ENCODE data around the gene MAPK4.

Gene MAPK4

DNA sequence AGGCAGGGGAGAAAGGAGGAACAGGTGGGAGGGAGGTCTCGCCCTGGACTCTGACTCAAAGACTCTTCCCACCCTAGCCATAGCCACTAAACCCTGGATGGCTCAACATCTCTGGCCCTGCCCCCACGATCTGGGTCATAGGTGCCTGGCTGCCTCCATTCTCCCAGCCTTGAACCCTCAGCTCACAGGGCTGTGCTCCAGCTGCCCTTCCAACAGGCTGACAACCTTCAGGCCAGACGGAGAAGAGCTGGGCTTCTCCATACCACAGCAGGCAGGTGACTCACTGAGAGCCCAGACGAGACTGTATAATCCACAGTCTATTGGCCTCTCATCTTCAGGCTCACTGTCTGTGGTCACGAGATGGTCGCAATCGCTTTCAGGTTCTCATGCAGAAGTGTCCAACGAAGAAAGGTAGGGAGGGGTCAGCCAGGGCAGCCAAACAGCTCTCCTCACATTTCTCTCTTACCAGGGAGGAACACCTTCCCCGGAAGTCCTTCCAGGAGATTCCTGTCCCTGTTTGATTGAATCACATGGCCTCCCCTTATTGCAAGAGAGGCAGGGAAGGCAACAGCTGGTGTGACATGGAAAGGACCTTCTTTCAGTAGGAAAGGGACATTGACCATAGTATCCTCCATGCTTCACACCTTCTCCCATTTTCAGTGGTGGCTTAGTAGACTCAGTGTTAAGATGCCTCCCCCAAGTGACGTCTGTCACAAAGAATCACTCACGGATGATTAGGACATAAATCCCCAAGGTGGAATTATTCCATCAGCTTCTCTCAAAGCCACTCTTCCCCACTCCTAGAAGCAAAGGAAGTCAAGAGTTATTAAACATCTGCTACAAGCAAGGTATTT, 159.8 kb downstream of the MAPK4 start:
- DNase-seq (ENCODE audit: low read depth in 2 of 2), result no peak

DNA sequence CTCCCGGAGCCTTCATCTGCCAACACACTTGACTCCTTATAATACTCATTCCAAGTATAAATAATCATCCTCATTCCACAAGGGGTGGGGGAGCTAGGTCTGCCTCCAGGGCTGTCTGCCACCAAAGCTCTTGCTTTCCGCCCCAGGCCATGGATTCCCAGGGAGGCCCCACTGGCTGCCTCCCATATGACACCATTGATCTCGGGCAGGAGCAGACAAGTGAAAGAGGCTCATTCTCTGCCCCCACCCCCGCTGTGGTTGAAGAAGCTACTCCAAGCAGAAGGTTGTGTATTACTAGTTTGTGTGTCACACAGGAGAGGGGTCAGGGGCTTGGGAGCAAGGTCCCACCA, 160.4 kb downstream of the MAPK4 start:
- no peak for DNase-seq (ENCODE audit: low read depth in 2 of 2)

DNA sequence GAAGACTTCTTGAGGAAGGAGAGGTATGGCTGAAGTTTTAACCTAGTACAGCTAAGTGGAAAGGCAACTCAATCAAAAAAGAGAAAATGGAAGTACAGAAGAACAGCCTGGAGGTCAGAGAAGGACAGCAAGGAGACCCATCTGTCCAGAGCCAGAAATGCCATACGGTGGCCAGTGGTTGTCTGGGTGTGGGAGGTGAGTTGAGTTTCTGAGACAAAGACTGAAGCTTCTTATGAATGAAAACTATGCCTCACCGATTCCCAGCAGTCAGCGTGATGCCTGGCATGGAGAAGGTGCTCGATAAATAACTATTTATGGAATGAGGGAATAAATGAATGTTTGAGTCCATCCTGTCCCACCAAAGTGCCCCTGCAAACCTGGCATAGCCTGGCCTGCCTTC, 161.1 kb downstream of the MAPK4 start:
- DNase-seq (ENCODE audit: low read depth in 2 of 2), result no peak

GRCh38 chr18:50721451-50722120, 161.7 kb downstream of the MAPK4 start:
- no peak for DNase-seq (ENCODE audit: low read depth in 2 of 2)

DNA sequence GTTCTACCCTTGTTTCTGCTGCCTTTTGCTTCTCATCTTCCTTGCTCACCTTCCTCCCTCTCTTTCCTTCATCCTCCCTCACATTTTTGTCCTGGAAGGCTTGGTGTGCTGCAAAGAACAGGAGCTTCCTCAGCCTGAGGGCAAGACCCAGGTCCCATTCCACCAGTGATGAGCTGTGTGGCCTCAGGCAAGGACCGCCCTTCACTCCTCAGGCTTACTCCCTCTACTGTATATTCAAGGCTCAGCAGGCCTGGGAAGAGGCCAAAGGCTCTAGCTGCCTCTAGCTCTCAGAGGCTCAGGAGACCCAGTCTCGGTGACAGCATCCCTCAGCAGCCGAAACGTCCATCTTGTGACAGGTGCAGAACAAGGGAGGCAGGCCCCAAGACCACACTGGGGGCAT, 162.4 kb downstream of the MAPK4 start:
- DNase-seq (ENCODE audit: low read depth in 2 of 2), result no peak

- DNase-seq (ENCODE audit: low read depth in 2 of 2), result no peak
Observed at GRCh38 chr18:50724751-50725151, 164.9 kb downstream of the MAPK4 start.

GRCh38 chr18:50726960-50727589, 167.2 kb downstream of the MAPK4 start:
- no peak for DNase-seq (ENCODE audit: low read depth in 2 of 2)

DNA sequence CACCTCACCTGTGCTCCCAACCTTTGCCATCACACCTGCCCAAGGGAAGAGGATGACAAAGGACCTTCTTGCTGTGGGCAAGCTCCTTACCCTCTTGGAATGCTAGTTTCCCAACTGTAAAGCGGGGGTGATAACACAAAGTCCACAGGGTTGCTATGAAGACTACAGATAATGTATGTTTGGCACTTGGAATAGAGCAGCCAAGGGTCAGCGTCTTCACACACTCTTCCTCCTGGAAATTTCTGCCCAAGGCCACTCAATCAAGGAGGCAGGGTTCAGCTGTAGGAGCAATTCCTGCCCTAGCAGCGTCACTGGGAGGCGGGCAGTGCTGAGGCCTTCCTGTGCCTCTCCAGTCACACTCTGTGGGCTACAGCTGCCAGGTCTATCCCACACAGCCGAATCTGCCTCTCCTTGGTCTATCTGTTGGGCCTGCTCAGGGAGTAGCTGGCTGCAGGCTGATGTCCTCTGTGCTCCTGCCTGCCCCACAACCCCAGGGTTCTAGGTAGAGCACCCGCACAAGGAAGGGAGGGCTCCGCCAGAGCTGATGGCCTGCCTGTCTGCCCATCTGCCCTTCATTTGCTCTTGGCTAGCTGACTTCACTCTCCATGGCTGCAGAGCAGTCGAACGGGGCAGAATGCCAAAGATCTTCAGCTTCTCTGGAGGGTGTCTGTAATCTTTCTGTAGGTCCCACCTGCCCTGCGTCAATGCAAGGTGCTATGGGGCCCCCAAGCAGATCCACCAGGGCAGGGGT, 168.0 kb downstream of the MAPK4 start:
- DNase-seq (ENCODE audit: low read depth in 2 of 2), result no peak

DNA sequence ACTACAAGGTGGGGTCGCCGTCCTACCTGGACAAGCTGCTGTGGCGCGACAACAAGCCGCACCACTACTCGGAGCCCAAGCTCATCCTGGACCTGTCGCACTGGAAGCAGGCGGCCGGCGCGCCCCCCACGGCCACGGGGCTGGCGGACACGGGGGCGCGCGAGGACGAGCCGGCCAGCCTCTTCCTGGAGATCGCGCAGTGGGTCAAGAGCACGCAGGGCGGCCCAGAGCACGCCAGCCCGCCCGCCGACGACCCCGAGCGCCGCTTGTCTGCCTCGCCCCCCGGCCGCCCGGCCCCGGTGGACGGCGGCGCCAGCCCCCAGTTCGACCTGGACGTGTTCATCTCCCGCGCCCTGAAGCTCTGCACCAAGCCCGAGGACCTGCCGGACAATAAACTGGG, 169.5 kb downstream of the MAPK4 start:
- DNase-seq (ENCODE audit: low read depth in 2 of 2), result no peak

- DNase-seq (ENCODE audit: low read depth in 2 of 2), result no peak
Observed at GRCh38 chr18:50729986-50730385, 170.1 kb downstream of the MAPK4 start.

GRCh38 chr18:50734342-50734741, 174.5 kb downstream of the MAPK4 start:
- DNase-seq (ENCODE audit: low read depth in 2 of 2), result no peak

- DNase-seq (ENCODE audit: low read depth in 2 of 2), result no peak
Observed at GRCh38 chr18:50734886-50735285, 175.0 kb downstream of the MAPK4 start.

GRCh38 chr18:50737127-50737526, 177.2 kb downstream of the MAPK4 start:
- no peak for DNase-seq (ENCODE audit: low read depth in 2 of 2)

DNA sequence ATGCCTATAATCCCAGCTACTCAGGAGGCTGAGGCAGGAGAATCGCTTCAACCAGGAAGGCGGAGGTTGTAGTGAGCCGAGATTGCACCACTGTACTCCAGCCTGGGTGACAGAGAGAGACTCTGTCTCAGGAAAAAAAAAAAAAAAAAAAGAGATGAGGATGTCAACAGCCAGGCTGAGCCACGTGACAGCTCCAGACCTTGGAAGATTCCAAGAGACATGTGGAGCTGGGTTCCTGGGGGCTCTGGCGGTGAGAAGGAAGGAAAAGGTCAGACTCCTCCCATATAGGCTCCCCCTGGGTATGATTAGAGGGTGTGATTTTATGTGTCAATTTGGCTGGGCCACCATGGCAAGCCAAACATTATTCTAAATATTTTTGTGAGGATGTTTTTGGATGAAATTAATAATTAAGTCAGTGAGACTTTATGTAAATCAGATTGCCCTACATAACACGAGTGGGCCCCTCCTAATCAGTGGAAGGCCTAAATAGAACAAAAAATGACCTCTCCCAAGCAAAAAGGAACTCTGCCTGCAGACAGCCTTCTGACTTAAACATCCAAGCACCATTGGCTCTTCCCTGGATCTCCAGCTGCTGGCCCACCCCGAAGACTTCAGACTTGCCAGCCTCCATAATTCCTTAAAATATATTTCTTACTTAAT, 178.3 kb downstream of the MAPK4 start:
- DNase-seq (ENCODE audit: low read depth in 2 of 2), result no peak

DNA sequence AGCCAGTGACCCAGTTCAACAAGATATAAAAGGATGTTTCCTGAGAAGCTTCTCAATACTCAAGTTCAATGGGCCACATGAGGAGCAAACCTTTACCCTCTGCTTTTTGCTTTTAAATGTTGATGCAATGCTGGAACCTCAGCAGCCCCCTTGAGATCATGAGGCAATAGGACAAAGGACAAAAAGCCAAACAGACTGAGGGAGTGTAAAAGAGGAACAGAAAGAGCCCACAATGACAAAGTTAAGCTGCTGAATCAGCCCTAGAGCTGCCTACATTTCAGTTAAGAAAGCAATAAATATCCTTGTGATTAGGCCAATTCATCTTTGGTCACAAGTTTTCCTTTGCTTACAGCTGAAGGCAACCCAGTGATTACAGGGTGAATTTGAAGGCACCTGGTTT, 183.1 kb downstream of the MAPK4 start:
- no peak for DNase-seq (ENCODE audit: low read depth in 2 of 2)

- DNase-seq (ENCODE audit: low read depth in 2 of 2), result no peak
Observed at GRCh38 chr18:50744253-50744652, 184.4 kb downstream of the MAPK4 start.

- no peak for DNase-seq (ENCODE audit: low read depth in 2 of 2)
Observed at GRCh38 chr18:50745945-50746344, 186.1 kb downstream of the MAPK4 start.

GRCh38 chr18:50747849-50748242, 188.0 kb downstream of the MAPK4 start:
- no peak for DNase-seq (ENCODE audit: low read depth in 2 of 2)

DNA sequence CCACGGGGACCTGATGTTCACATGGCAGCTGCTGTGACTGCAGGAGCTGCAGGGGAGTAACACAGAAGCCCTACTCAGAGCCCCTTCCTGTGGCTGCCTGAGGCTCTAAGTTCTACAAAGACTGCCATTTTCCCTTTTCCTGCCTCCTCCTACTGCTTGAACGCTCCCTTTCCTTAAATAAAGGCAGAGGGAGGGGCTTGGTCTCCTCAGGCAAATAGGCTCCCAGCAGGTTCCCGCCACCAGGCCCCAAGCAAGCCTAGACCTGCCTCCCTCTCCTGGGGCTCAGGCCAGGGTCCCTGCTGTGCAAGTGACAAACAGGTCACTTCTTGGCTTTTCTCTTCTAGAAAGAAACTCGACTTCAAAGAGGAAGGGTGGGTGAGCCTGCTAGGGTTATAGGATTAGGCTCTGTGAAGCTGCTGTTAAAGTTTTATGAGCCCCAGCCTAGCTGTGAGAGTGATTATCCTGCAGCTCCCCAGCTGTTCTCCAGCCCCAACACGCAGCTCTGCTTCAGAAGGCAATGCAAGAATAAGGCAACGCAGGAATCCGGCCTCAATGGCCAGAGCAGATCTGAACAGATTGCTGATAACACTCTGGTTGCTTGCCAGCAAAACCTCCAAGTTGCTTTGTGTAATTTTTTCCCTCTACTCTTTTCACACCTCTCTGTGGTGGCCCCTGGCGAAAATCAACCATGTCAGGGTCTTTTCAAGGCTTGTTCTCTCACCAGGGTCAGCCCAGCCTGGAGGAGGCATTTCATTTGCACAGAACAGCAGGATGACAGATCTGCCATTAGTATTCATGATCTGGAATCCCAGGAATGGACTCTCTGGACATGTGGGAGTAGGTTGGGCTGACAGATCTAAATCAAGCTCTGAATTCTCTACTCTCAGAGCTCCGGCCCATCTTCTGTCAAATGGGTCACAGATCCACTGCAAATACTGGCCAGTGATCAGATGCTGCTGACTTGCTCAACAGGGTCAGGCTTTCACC, 188.6 kb downstream of the MAPK4 start:
- DNase-seq (ENCODE audit: low read depth in 2 of 2), result no peak

DNA sequence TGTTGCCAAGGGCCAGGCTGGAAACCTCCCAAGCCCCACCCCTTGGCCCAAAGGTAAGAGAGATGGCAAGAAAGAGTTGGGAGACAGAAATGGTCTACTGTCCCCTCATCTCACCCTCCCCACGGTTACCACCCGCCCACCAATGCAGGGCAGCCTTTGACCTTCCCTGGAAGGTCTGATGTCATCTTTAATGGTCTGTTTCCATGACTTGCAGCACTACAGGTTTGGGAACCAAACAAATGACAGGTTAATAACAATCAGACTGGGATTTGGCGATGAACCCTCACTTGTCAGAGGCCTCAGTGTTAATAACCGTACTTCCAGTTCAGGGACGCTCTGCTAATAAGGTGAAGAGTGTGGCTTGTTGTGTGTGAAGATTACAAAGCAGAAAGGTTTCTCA, 189.5 kb downstream of the MAPK4 start:
- no peak for DNase-seq (ENCODE audit: low read depth in 2 of 2)

- DNase-seq (ENCODE audit: low read depth in 2 of 2), result no peak
Observed at GRCh38 chr18:50749945-50750344, 190.1 kb downstream of the MAPK4 start.
